ENCODE results near the gene CHRNE. TPM values are rescaled to one million over a fixed set of nuclear protein-coding genes. Genes with fewer than 3 reads are reported as not detected.
"Not testable (repeated sequence)": the region's sequence is repeated elsewhere in the genome, so short reads cannot be mapped to it uniquely, and the experiment has no call there.

CHRNE gene
- total RNA-seq, 1 donor from 2014 or later = 0.50 TPM

DNA sequence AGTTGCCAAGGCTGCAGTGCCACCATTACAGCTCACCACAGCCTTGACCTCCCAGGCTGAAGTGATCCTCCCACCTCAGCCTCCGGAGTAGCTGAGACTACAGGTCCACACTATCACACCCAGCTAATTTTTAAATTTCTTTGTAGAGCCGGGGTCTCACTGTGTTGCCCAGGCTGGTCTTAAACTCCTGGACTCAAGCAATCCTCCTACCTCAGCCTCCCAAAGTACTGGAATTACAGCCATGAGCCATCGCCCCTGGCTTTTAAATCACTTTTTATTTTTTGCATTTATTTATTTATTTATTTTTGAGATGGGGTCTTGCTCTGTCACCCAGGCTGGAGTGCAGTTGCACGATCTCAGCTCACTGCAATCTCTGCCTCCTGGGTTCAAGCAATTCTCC lies 11.7 kb upstream of the CHRNE start:
- intact Hi-C loops (cut with micrococcal nuclease); DNase-seq; ATAC-seq: not testable (repeated sequence)

DNA sequence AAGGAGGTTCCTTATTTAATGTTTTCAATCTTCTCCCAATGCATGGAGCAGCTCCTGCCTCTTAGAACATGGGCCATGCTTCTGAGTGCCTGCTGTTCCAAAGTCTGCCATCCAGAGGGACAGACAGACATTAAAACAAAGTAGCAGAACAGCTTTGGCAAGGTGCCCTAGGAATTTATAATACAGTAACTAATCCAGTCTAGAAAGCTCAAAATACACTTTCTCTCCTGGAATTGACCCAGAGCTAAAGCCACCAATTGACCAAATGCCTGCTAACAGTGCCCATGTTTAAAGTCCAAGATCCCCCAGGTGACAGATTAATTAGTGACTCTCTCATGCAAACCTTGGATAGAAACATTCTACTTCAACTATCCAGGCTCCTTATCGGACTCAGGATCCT lies 11.1 kb upstream of the CHRNE start:
- intact Hi-C loops (cut with micrococcal nuclease) = no loop called here
- DNase-seq (no peak), ATAC-seq (no peak)

DNA sequence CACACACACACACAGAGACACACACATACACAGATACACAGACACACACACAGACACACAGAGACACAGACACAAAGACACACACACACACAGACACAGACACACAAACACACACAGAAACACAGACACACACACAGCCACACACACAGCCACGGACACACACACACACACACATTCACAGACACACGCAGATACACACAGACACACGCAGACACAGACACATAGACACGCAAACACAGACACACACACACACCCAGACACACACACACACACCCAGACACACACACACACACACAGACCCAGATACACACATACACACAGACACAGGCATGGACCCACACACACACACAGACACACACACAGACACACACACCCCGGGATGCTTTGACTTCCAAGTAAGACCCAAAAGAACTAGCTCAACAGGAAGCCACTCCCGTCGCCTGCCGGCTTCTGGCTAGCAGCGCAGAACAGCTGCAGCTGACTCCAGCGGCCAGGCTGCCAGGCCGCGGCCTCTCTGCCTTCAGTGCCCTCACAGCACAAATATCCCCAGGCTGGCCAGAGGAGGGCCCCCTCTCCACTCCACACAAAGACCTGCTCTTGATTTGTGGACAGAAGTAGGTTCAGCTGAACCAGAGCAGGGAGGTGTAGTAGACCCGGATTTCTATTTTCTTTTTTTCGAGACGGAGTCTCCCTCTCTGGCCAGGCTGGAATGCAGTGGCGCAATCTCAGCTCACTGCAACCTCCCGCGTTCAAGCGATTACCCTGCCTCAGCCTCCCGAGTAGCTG lies 6.0 kb upstream of the CHRNE start:
- DNase-seq = peak; percentile 94
- peak; percentile 99 for ATAC-seq
- intact Hi-C loops (cut with micrococcal nuclease) = loop anchor here (10.0 kb wide), 1 partner anchor 156 kb away; no protein-coding TSS in a partner anchor

DNA sequence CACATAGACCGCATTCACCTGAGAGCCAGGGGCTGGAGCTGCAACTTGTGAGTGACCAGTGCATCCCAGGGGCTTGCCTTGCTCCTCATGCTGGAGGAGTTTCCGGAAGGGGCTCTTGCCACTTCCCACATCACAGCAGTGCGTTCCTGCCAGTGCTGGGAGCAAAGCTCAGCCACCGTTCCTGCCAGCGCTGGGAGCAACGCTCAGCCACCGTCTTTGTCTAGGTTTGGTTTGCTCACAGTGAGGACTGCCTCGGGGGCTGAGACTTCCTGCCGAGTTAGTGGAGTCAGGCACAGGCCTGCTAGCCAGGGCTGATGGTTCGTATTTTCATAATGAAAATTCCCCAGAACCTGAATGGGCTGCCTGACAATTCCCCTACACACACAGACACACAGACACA lies 5.4 kb upstream of the CHRNE start:
- DNase-seq = no peak
- ATAC-seq = peak; percentile 43
- intact Hi-C loops (cut with micrococcal nuclease) = loop anchor here (10.0 kb wide), 1 partner anchor 156 kb away; no protein-coding TSS in a partner anchor

DNA sequence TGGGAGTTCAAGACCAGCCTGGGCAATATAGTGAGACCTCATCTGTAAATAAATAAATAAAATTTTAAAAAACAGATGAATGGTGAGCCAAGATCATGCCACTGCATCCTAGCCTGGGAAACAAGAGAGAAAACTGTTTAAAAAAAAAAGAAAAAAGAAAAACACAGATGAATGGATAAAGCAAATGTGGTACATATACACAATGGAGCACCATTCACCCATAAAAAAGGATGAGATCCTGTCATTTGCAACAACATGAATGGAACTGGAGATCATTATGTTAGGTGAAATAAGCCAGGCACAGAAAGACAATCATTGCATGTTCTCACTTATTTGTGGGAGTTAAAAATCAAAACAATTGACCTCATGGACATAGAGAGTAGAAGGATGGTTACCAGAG lies 3.7 kb upstream of the CHRNE start:
- intact Hi-C loops (cut with micrococcal nuclease) = loop anchor here (10.0 kb wide), 1 partner anchor 158 kb away; no protein-coding TSS in a partner anchor
- ATAC-seq, DNase-seq: not testable (repeated sequence)

DNA sequence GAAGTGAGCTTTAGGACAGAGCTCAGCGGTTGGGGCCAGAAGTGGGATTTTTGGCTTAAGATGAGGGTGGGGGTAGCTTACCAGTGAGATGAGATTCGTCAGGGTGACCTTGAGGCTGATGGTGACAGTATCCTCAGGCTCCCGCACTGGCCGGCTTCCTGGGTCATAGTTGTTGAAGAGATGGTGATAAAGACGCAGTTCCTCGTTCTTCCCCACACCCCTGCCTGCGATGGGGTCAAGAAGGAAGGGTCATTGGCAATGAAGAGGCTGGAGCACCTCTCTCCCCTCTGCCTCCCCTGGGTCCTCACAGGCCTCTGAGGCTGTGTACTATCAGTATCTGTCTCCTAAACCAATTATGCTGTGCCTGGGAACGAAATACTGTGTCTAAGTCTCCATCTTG lies 358 bp downstream of the CHRNE start:
- intact Hi-C loops (cut with micrococcal nuclease) = loop anchor here (10.0 kb wide), 1 partner anchor 162 kb away; no protein-coding TSS in a partner anchor
- ATAC-seq = no peak

DNA sequence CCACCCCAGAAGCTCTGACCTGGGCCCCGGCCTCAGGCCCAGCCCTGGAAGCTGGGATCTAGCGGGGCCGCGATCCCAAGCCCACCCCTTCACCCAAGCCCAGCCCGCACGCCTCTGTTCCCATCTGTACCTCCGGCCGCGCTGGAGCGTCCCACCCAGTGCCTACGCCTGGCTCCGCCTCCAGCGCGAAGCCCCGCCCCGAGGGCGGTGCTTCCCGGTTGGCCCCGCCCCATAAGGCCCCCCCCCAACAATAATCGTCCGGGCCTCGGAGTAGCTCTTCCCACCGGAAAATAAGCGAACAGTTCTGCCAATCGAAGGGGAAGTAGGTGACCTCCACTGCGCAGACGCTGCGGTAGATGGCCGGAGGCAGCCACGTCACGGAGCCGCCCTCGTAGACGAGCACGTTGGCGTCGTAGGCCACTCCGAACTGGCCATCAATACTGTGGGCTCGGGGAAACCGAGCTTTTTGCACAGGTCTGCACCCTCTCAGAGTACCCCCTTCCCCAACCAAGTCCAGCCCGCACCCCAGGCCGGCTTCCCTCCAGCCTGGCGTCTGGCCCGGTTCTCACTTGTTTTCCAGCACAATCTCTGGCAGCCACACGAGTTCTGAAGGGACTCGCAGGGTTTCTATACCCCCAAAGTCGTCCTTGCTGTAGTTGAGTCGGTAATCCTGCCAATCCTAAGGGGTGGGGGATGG lies 1.1 kb downstream of the CHRNE start:
- DNase-seq (peak; percentile 66), ATAC-seq (peak; percentile 41)
- intact Hi-C loops (cut with micrococcal nuclease) = loop anchor here (10.0 kb wide), 1 partner anchor 163 kb away; no protein-coding TSS in a partner anchor

More for the DNA sequence above, 358 bp downstream of the CHRNE start:
- peak; percentile 14 for DNase-seq

DNA sequence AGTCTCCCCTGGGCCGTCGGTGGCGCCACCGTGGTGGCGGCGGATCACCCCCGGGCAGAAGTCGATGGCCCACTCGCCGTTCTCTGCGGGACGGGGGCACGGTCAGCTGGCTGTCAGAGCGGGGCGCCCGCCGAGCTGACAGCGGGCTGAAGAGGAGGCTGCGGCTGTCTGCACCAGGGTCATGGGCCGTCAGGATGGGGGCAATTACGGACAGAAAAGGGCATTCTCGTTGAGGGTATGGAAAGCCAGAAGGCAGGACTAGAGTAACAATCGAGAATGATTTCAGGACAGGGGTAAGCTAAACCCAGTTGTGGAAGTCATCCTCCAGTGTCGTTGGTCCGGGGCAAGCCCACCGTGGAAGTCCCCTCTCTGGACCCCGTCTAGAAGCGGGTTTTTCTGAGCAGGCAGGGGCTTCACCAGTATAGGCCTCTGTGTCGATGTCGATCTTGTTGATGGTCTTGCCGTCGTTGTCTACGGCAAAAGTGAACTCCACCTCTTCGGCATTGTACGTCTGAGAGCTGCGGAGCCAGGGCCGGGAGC lies 1.7 kb downstream of the CHRNE start:
- ATAC-seq (no peak), DNase-seq (no peak)
- intact Hi-C loops (cut with micrococcal nuclease) = loop anchor here (10.0 kb wide), 1 partner anchor 164 kb away; no protein-coding TSS in a partner anchor

DNA sequence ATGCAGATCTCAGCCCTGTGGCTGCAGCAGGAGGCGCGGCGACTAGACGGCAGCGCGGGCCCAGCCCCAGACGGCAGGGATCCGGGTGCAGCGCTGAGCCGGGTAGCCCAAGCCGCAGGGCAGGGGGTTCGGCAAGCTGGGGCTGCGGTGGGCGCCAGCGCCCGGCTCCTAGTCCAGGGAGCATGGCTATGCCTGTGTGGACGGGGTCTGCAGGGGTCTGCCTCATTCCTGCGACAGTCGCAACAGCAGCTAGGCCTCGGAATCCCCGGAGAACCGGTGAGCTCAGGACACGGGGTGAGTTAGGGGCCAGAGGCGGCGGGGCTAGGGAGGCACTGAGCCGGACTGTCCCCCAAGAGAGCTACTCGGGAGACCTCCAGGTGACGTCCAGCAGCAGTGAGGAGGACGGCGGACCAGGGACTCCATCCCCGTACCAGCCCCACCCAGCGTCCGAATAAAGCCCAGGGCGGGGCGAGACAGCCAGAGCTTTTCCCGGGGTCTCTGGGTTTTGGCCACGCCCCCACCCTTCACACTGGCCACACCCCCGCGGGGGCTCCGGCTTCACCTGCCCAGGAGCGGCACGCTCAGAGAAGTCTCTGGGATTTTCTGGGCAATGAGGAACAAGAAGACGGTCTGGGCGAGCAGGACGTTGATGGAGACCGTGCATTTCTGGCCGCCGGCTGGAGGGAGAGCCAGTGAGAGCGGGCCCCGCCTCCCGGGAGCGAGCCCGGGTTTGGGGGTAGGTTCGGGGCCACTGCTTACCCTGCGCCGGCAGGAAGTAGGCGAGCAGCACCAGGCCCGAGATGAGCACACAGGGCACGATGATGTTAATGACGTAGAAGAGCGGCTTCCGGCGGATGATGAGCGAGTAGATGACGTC lies 2.4 kb downstream of the CHRNE start:
- ATAC-seq = no peak

DNA sequence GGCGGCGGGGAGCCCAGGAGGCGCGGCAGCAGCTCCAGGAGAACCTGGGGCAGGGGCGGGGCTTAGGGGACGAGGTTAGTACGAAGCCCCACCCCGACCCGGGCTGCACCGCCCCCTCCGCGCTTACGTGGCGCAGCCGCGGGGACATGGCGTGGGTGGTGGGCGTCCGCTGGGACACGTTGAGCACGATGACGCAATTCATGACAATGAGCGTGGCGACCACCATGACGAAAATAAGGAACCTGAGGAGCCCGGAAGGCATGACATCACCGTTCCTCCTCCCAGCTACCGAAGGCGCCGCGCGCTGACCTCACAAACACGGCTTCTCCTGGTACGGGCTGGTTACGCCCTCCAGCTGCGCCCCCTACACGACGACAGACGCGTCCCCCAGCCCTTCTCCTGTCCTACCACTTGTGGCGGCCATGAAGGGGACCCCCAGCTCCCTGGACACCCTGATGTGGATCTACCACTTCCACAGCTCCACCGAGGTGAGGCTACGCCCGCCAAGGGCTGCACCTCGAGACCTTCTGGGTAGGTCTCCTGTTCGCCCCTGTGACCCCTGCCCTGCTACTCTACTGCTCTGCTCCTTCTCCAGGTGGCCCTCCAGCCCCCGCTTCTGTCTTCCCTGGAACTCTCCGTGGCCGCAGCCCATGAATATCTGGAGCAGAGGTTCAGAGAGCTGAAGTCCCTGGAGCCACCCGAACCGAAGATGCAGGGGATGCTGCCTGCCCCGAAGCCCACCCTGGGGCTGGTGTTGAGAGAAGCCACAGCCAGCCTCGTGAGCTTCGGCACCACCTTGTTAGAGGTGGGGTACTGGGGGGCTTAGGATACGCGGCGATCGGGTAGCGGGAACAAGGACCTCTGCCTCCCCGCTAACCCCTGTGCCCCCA lies 3.3 kb downstream of the CHRNE start, which contains the start of gene C17orf107:
C17orf107 (plus strand) TSS at position 196 of the 890 bp plus-strand sequence; CDS start at position 423, 227 bp downstream.
- ATAC-seq = peak; percentile 75
- intact Hi-C loops (cut with micrococcal nuclease) = loop anchor here (10.0 kb wide), 2 partner anchors 165 to 185 kb away; partner anchors contain the start of gene ARRB2
- DNase-seq = peak; percentile 86

More for the DNA sequence above, 2.4 kb downstream of the CHRNE start:
- intact Hi-C loops (cut with micrococcal nuclease) = loop anchor here (10.0 kb wide), 1 partner anchor 164 kb away; no protein-coding TSS in a partner anchor
- DNase-seq = peak; percentile 40

DNA sequence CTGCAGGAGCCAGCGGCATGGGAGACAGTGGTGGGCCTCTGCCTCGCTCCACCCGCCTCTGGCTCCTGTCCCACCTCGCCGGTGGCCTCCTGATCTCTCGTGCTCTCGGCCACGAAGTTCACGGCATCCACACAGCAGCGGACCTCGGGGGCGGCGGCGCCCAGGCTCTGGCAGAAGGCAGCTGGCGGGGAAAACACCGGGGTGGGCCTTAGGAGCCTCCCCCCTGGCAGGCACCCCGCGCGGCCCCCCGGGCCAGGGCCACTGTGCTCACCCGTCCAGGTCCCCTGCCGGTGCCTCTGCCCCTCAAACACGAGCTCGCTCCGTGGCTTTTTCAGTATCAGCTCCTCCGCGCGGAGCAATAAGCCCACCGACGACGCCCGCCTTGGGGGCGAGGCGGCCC lies 4.0 kb downstream of the CHRNE start:
- intact Hi-C loops (cut with micrococcal nuclease) = loop anchor here (10.0 kb wide), 1 partner anchor 184 kb away; the partner anchor contains the start of gene ARRB2
- peak; percentile 41 for DNase-seq
- no peak for ATAC-seq

DNA sequence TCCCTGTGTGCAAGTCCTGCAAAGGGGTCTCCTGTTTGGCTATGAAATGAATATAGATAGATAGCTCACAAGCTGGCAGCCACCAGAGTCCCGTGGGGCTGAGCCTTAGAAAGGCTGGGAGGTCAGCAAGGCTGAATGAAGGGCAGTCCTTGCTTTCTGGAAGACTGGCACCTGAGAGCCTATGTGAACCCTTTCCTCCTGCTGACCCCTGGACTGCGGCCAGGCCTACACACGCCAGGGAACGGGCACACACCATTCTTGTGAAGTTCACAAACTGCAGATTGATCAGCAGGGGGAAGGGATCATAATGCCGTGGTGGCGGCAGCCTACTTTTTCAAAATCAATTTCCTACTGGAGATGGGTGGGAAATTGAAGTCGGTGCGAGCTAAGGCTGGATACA lies 4.5 kb downstream of the CHRNE start:
- ATAC-seq (no peak), DNase-seq (peak; percentile 34)
- intact Hi-C loops (cut with micrococcal nuclease) = loop anchor here (10.0 kb wide), 1 partner anchor 184 kb away; the partner anchor contains the start of gene ARRB2

DNA sequence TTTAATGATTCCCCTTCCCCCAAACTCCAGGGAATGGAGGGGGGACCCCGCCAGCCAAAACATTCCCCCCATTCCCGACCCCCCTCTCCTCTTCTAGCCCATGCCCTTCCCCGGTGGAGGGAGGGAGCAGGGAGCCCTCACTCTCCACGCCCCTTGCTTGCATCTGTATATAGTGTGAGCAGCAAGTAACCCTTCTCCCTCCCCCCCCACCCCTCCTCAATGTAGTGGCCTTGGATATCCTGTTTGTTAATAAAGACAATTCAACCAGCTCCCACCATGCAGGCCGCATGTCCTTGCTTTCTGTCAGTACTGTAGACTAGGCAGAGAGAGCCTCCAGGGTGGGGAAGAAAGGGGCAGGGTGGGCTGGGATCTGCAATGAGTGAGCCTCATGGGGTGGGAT lies 5.1 kb downstream of the CHRNE start:
- intact Hi-C loops (cut with micrococcal nuclease) = loop anchor here (10.0 kb wide), 1 partner anchor 183 kb away; the partner anchor contains the start of gene ARRB2
- no peak for ATAC-seq

DNA sequence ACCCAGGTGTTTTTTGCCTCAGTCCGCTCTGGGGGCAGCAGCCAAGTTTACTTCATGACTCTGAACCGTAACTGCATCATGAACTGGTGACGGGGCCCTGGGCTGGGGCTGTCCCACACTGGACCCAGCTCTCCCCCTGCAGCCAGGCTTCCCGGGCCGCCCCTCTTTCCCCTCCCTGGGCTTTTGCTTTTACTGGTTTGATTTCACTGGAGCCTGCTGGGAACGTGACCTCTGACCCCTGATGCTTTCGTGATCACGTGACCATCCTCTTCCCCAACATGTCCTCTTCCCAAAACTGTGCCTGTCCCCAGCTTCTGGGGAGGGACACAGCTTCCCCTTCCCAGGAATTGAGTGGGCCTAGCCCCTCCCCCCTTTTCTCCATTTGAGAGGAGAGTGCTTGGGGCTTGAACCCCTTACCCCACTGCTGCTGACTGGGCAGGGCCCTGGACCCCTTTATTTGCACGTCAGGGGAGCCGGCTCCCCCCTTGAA lies 5.7 kb downstream of the CHRNE start:
- DNase-seq (peak; percentile 18), ATAC-seq (no peak)
- intact Hi-C loops (cut with micrococcal nuclease) = loop anchor here (10.0 kb wide), 1 partner anchor 182 kb away; the partner anchor contains the start of gene ARRB2

More for the DNA sequence above, 5.1 kb downstream of the CHRNE start:
- DNase-seq = no peak

DNA sequence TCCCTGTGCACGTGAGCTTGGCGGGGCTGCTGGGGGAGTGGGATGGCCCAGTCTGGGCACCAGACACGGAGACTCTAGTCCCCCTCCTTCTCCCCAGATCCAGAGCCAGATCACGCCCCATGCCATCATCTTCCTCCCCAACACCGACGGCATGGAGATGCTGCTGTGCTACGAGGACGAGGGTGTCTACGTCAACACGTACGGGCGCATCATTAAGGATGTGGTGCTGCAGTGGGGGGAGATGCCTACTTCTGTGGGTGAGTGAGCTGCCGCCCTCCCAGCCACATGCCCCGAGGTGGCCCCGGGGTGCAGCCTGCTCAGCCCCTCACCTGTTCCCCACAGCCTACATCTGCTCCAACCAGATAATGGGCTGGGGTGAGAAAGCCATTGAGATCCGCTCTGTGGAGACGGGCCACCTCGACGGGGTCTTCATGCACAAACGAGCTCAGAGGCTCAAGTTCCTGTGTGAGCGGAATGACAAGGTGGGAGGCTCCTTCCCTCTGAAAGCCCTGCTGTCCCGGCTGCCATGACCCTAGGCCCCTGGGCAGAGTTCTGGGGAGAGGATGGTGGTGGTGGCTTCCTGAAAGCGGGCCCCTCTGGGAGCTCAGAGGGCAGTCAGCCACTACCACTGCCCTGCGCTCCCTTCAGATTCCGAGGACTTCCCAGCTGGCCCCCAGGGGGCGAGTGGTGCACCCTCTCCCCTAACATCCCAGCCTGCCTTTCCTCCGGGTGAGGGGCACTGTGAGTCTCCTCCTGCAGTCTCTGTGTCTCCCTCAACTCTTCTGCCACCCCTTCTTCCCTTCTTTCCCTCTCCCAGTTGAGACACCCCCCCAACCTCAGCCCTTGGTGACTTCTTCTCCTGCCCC lies 6.3 kb downstream of the CHRNE start:
- peak; percentile 29 for DNase-seq
- ATAC-seq = no peak
- intact Hi-C loops (cut with micrococcal nuclease) = loop anchor here (10.0 kb wide), 1 partner anchor 182 kb away; the partner anchor contains the start of gene ARRB2
